Peyer's patch (tissue), 4 donors: ENCODE data around the gene DNAJC7. TPM values are rescaled to one million over a fixed set of nuclear protein-coding genes. Genes with fewer than 3 reads are reported as not detected.

Experiments used
- DNase-seq, 3 donors: peaks; one replicate each; pipeline ENCODE4 v3.0.0-alpha.2; 2017 to 2019
- H3K27ac ChIP-seq, 4 donors: fragments of 200-600 bp; sonication (generic); one replicate each; pipeline ENCODE4 v1.5.1; 2016 to 2019
- H3K27me3 ChIP-seq, 2 donors: fragments of 200-600 bp; sonication (generic); one replicate each; pipeline ENCODE4 v1.5.1; 2019
- H3K36me3 ChIP-seq, 3 donors: fragments of 200-600 bp; sonication (generic); one replicate each; pipeline ENCODE4 v1.5.1; 2016 to 2019
- H3K4me1 ChIP-seq, 4 donors: fragments of 200-600 bp; sonication (generic); one replicate each; pipeline ENCODE4 v1.5.1; 2016 to 2019
- H3K4me3 ChIP-seq, 4 donors: fragments of 200-600 bp; sonication (generic); 1 replicate in 3 of 4; 2 replicates in 1 of 4; pipeline ENCODE4 v1.5.1; 2016 to 2019; ENCODE audit warnings: mild to moderate bottlenecking in 1 of 4
- H3K9me3 ChIP-seq, 4 donors: fragments of 200-600 bp; sonication (generic); one replicate each; pipeline ENCODE4 v1.5.1; 2016 to 2019; ENCODE audit warnings: mild to moderate bottlenecking in 1 of 4
- POLR2A ChIP-seq, 2 donors: fragments of 450-650 bp; IDR thresholded peaks; one replicate each; pipeline ENCODE4 v1.5.1; 2017; ENCODE audit warnings: antibody characterized with exemption in 2 of 2, mild to moderate bottlenecking in 2 of 2, moderate library complexity in 2 of 2
- total RNA-seq, 4 donors: library from RNA; depleted of rRNA; stranded (reverse); fragments of >200 nt; gene quantifications; one replicate each; pipeline ENCODE4 v1.1.0, GENCODE V29; 2016
- TF ChIP-seq, protein P1 (sequence below), 6 experiments: fragments of 450-650 bp in 4 of 6; fragments of 200-600 bp in 2 of 6; sonication (generic) in 1 of 6; IDR thresholded peaks; one replicate each; pipeline ENCODE4 v1.5.1; 2017 to 2019; ENCODE audit warnings: antibody characterized with exemption in 6 of 6, mild to moderate bottlenecking in 3 of 6, moderate library complexity in 1 of 6

DNAJC7 gene
- total RNA-seq, 4 donors from 2014 or later, result 51.0 to 80.9 (median 70.7) TPM

DNA sequence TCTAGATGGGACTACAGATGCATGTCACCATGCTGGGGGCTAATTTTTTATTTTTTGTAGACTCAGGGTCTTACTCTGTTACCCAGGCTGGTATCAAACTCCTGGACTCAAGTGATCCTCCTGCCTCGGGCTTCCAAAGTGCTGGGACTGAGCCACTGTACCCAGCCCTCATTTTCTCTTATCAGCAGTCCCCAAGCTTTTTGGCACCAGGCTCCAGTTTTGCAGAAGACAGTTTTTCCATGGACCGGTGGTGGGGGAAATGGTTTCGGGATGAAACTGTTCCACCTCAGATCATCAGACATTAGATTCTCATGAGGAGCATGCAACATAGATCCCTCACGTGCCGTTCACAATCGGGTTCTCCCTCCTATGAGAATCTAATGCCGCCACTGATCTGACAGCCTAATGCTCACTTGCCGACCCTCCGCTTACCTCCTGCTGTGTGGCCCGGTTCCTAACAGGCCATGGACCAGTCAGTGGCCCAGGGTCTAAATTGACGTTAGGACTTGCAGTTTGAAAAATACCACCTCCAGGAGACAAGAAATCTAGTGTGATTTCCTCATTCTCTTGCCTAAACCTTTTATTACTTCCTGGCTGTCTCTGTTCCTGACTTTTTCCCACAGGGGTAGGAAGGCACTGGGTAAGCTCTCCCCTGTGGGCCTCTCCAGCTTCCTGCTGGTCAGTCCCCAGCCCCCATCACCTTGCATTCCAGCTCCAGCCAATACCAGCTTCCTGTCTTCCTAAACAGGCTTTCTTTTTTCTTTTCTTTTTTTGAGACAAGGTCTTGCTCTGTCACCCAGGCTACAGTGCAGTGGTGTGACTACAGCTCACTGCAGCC lies 60.0 kb downstream of the DNAJC7 start:
- Histone ChIP-seq H3K27ac (no peak overlapping the region), H3K27me3 (no peaks in the 10 kb centered on the region), H3K4me3 (no peak overlapping the region), H3K36me3 (no peaks in the 10 kb centered on the region), H3K9me3 (no peaks in the 10 kb centered on the region), H3K4me1 (no peaks in the 10 kb centered on the region)
- TF ChIP-seq, protein P1, sequence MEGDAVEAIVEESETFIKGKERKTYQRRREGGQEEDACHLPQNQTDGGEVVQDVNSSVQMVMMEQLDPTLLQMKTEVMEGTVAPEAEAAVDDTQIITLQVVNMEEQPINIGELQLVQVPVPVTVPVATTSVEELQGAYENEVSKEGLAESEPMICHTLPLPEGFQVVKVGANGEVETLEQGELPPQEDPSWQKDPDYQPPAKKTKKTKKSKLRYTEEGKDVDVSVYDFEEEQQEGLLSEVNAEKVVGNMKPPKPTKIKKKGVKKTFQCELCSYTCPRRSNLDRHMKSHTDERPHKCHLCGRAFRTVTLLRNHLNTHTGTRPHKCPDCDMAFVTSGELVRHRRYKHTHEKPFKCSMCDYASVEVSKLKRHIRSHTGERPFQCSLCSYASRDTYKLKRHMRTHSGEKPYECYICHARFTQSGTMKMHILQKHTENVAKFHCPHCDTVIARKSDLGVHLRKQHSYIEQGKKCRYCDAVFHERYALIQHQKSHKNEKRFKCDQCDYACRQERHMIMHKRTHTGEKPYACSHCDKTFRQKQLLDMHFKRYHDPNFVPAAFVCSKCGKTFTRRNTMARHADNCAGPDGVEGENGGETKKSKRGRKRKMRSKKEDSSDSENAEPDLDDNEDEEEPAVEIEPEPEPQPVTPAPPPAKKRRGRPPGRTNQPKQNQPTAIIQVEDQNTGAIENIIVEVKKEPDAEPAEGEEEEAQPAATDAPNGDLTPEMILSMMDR (IDR thresholded peaks at IDR 0.05), result no peak
- TF ChIP-seq POLR2A (IDR thresholded peaks at IDR 0.05), result no peak
- DNase-seq, result no peak

DNA sequence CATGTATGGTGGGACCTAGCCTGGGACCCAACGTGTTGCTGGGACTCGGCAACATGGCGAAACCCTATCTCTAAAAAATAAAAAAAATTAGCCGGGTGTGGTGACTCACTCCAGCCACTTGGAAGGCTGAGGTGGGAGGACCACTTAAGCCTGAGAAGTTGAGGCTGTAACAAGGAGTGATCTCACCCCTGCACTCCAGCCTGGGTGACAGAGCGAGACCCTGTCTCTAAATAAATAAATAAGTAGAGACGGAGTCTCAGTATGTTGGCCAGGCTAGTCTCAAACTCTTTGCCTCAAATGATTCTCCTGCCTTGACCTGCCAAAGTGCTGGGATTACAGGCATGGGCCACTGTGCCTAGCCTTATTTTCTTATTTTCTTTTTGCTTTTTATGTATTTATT lies 60.7 kb downstream of the DNAJC7 start:
- H3K27ac ChIP-seq, result no peak overlapping the region
- no peaks in the 10 kb centered on the region for H3K9me3 ChIP-seq
- no peak for TF ChIP-seq POLR2A (IDR thresholded peaks at IDR 0.05)
- TF ChIP-seq, protein P1 (IDR thresholded peaks at IDR 0.05), result no peak
- no peaks in the 10 kb centered on the region for H3K36me3 ChIP-seq
- no peak for DNase-seq
- no peak overlapping the region for H3K4me3 ChIP-seq
- no peaks in the 10 kb centered on the region for H3K27me3 ChIP-seq
- H3K4me1 ChIP-seq, result no peaks in the 10 kb centered on the region

- Histone ChIP-seq H3K27me3 (no peaks in the 10 kb centered on the region), H3K9me3 (no peaks in the 10 kb centered on the region), H3K4me1 (no peaks in the 10 kb centered on the region), H3K36me3 (no peaks in the 10 kb centered on the region), H3K4me3 (no peak overlapping the region), H3K27ac (no peak overlapping the region)
- TF ChIP-seq, protein P1 (IDR thresholded peaks at IDR 0.05), result no peak
- no peak for TF ChIP-seq POLR2A (IDR thresholded peaks at IDR 0.05)
- no peak for DNase-seq
Observed at GRCh38 chr17:41948762-41949460, 68.3 kb downstream of the DNAJC7 start.

- TF ChIP-seq, protein P1 (IDR thresholded peaks at IDR 0.05), result no peak
- no peak for TF ChIP-seq POLR2A (IDR thresholded peaks at IDR 0.05)
- H3K4me3 ChIP-seq, result no peak overlapping the region
- H3K36me3 ChIP-seq, result no peaks in the 10 kb centered on the region
- no peak for DNase-seq
- no peaks in the 10 kb centered on the region for H3K9me3 ChIP-seq
- H3K4me1 ChIP-seq, result peaks cover 0 to 4% (median 0%) of the 10 kb centered on the region in 4 donors
- no peak overlapping the region for H3K27ac ChIP-seq
- no peaks in the 10 kb centered on the region for H3K27me3 ChIP-seq
Observed at GRCh38 chr17:41944943-41945342, 72.3 kb downstream of the DNAJC7 start.

- Histone ChIP-seq H3K27ac (no peak overlapping the region), H3K27me3 (no peaks in the 10 kb centered on the region)
Observed at GRCh38 chr17:41943492-41943891, 73.7 kb downstream of the DNAJC7 start.

More at GRCh38 chr17:41943492-41943891, 73.7 kb downstream of the DNAJC7 start:
- H3K4me3 ChIP-seq, result no peak overlapping the region
- no peaks in the 10 kb centered on the region for H3K36me3 ChIP-seq
- H3K4me1 ChIP-seq, result peaks cover 0 to 4% (median 0%) of the 10 kb centered on the region in 4 donors
- DNase-seq, result no peak
- TF ChIP-seq POLR2A (IDR thresholded peaks at IDR 0.05), result no peak
- TF ChIP-seq, protein P1 (IDR thresholded peaks at IDR 0.05), result no peak
- H3K9me3 ChIP-seq, result no peaks in the 10 kb centered on the region
